Ishikawa (cell line): ENCODE data around the gene PLCB4.

Source experiments
- CEBPB ChIP-seq: IDR thresholded peaks from 2 replicates; pipeline ENCODE4 v1.6.1; 2012
- CREB1 ChIP-seq: IDR thresholded peaks from 2 replicates; pipeline ENCODE4 v1.6.1; 2012; ENCODE audit warnings: low read depth
- EGR1 ChIP-seq: IDR thresholded peaks from 2 replicates; pipeline ENCODE4 v1.6.1; 2012
- EP300 ChIP-seq: IDR thresholded peaks from 2 replicates; pipeline ENCODE4 v1.6.1; 2012; ENCODE audit warnings: borderline replicate concordance
- FOXM1 ChIP-seq: IDR thresholded peaks from 2 replicates; pipeline ENCODE4 v1.6.1; 2012; ENCODE audit warnings: low read depth, borderline replicate concordance
- NFIC ChIP-seq: IDR thresholded peaks from 2 replicates; pipeline ENCODE4 v1.6.1; 2012
- RAD21 ChIP-seq: IDR thresholded peaks from 2 replicates; pipeline ENCODE4 v1.6.1; 2012; ENCODE audit warnings: low read depth
- REST ChIP-seq: IDR thresholded peaks from 2 replicates; pipeline ENCODE4 v1.6.1; 2012; ENCODE audit warnings: low read depth, mild to moderate bottlenecking
- TAF1 ChIP-seq: IDR thresholded peaks from 2 replicates; pipeline ENCODE4 v1.6.1; 2012; ENCODE audit warnings: low read depth, mild to moderate bottlenecking
- TCF12 ChIP-seq: IDR thresholded peaks from 2 replicates; pipeline ENCODE4 v1.6.1; 2012; ENCODE audit warnings: low read depth
- TEAD4 ChIP-seq: IDR thresholded peaks from 2 replicates; pipeline ENCODE4 v1.6.1; 2012
- YY1 ChIP-seq: IDR thresholded peaks from 2 replicates; pipeline ENCODE4 v1.6.1; 2012; ENCODE audit warnings: low read depth
- ZBTB7A ChIP-seq: IDR thresholded peaks from 2 replicates; pipeline ENCODE4 v1.6.1; 2012; ENCODE audit warnings: low read depth
- TF ChIP-seq, protein P1 (sequence below): IDR thresholded peaks from 2 replicates; pipeline ENCODE4 v1.6.1; 2012
- TF ChIP-seq, protein P2 (sequence below): IDR thresholded peaks from 2 replicates; pipeline ENCODE4 v1.6.1; 2012

Gene PLCB4

GRCh38 chr20:9330151-9330550 is 261.3 kb downstream of the PLCB4 start:
- TF ChIP-seq TEAD4, result no peak
- TF ChIP-seq ZBTB7A, result no peak

DNA sequence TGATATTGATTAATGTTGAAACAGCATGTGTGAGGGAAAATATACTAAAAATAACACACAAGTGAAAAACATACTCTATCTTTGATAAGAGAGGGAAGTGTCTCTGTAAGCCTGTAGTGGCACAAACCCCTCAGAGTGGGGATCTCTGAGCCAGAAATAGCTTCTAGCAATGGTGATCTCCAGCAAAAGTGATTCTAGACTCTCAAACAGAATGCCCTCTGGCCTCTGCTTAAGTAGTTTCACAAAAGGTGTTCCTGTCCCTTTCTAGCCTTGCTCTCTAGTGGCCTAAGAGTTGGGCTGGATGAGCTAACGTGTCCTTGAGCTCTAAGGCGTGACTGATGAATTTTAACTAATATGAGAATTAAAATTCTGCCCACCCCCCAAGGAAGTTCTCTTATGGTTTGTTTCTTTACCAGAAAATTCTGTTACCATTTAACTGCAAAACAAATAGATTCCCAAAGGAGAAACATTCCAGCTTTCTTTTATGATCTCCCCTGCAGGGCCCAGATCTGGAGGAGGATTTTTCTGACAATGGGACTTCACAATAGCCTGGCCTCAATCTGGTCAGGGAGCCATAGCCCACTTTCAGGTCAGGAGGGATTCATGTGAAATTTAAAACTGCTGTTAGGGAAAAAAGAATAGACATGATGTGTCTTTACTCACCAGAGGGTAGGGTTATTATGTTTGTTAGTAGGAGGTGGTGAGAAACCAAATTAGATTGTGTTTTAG is 263.0 kb downstream of the PLCB4 start:
- TF ChIP-seq, protein P1, sequence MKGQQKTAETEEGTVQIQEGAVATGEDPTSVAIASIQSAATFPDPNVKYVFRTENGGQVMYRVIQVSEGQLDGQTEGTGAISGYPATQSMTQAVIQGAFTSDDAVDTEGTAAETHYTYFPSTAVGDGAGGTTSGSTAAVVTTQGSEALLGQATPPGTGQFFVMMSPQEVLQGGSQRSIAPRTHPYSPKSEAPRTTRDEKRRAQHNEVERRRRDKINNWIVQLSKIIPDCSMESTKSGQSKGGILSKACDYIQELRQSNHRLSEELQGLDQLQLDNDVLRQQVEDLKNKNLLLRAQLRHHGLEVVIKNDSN, result no peak
- no peak for TF ChIP-seq TAF1
- no peak for TF ChIP-seq CEBPB
- TF ChIP-seq CREB1, result no peak
- no peak for TF ChIP-seq RAD21

DNA sequence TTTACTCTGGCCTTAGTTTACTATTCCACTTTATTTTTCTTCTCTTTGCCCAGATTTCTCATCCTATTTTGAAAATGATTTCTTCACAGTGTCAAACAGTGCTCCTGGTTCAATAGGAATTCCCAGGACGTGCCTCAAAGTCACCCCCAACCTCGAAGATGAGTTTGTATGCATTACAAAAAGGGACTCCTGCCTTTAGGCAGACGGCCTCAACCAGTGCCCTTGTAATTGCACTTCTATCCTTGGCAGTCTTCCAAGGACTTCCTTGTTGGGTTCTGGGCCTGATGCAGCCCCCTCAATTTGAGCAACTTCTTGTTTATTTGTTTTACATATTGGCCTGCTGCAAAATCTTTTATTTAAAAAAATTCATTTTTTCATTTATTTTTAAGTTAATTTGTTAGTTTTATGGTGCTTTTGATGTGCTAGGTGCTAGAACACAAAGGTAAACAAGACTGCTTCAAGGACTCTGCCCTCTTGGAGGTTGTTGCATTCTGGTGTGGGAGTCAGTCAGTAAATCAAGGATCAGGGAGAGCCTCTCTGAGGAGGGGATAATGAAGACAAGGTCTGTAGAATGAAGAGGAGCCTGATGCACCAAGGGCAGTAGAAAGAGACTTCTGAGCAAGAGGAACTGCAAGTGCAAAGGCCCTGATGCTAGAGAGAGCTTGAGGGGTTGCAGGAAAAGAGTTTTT is 264.0 kb downstream of the PLCB4 start:
- TF ChIP-seq TEAD4 (no peak), TAF1 (no peak), CEBPB (no peak), RAD21 (no peak), YY1 (no peak), REST (no peak), FOXM1 (no peak), EGR1 (no peak), CREB1 (no peak), EP300 (no peak)
- TF ChIP-seq, protein P2, sequence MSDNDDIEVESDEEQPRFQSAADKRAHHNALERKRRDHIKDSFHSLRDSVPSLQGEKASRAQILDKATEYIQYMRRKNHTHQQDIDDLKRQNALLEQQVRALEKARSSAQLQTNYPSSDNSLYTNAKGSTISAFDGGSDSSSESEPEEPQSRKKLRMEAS, result no peak
- TF ChIP-seq, protein P1, result no peak

GRCh38 chr20:9334866-9335265 is 266.0 kb downstream of the PLCB4 start:
- TF ChIP-seq NFIC (no peak), YY1 (no peak), TEAD4 (no peak), FOXM1 (no peak), EP300 (no peak), RAD21 (no peak), CREB1 (no peak), TAF1 (no peak), ZBTB7A (no peak), CEBPB (no peak), REST (no peak), TCF12 (no peak), EGR1 (no peak)
- TF ChIP-seq, protein P2, result no peak
- TF ChIP-seq, protein P1, result no peak

DNA sequence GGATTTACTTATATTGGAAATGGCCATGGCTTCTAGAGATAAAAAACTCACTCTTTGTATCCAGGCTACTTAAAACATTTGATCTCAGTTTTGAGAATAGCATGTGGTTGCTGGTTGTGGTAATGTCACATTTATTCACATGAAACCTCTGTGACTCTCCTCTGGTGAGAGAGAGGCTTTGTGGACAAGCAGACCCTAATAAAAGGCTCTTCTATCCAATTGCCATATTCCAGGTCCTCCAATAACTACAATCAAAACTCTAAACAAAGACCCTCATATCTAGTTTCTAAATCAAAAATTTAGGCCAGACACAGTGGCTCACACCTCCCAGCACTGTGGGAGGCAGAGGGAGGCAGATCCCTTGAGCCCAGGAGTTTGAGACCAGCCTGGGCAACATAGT is 269.2 kb downstream of the PLCB4 start:
- no peak for TF ChIP-seq REST
- no peak for TF ChIP-seq TAF1
- no peak for TF ChIP-seq YY1
- no peak for TF ChIP-seq CEBPB
- TF ChIP-seq NFIC, result no peak
- no peak for TF ChIP-seq FOXM1
- TF ChIP-seq EGR1, result no peak
- TF ChIP-seq, protein P1, result no peak
- no peak for TF ChIP-seq EP300
- no peak for TF ChIP-seq RAD21
- no peak for TF ChIP-seq CREB1
- TF ChIP-seq TEAD4, result no peak
- TF ChIP-seq, protein P2, result no peak
- TF ChIP-seq TCF12, result no peak
- no peak for TF ChIP-seq ZBTB7A
